Fibroblast of villous mesenchyme (primary cell): ENCODE results near the gene R3HDM2. TPM values are rescaled to one million over a fixed set of nuclear protein-coding genes. Genes with fewer than 3 reads are reported as not detected.
A peak's percentile ranks its signal among the peaks of the same experiment; 100 is the strongest.

Experiments
- DNase-seq: peaks from one replicate; pipeline ENCODE4 v3.0.0-alpha.2; 2010; ENCODE audit warnings: low read depth
- H3K4me3 ChIP-seq: 2 replicates; pipeline ENCODE4 v1.5.1; 2011; ENCODE audit warnings: low read depth, mild to moderate bottlenecking, low read length
- CTCF ChIP-seq: IDR thresholded peaks from 2 replicates; pipeline ENCODE4 v1.5.1; 2012; ENCODE audit warnings: low read depth, mild to moderate bottlenecking, low read length; ENCODE audit not compliant: insufficient read depth
- total RNA-seq: library from RNA; depleted of rRNA; stranded (reverse); fragments of >200 nt; gene quantifications from 2 replicates; pipeline ENCODE4 v1.2.3, GENCODE V29; 2012

The R3HDM2 gene
- total RNA-seq, 1 donor, result 19.0 TPM

GRCh38 chr12:57263096-57263495 lies 167.7 kb downstream of the R3HDM2 start:
- DNase-seq, result no peak
- TF ChIP-seq CTCF, result no peak
- H3K4me3 ChIP-seq, result no peak overlapping the region

DNA sequence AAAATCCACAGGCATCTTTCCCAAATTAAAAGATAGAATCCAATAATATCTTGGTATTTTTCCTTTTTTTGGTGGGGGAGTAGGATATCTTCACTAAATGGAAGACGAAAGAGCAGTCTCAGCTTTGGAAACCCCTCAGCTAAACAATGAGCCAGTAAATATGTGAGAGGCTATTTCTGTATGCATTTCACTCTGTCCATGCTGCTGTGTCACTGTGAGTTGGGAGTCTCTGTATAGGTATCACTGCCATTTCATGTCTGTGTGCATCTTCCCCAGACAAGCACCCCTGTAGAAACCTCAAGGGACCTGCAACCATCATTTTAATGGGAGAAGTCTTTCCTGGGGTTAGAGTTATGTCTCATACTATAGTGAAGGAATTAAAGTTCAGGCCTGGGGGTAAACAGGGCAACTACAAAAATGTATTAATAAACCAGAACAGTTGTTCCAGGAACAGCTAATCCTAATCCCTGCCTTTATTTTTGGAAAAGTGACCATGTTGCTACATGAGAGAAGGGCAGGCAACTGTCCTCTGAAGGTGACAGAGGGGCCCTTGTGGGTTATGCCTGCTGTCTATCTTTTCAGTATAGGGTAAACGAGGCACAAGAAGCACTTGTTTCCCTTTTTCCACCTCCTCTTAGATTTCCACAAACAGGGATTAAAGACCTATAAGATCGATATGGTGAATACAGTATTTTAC lies 168.6 kb downstream of the R3HDM2 start:
- no peak overlapping the region for H3K4me3 ChIP-seq
- TF ChIP-seq CTCF, result no peak
- no peak for DNase-seq

GRCh38 chr12:57261428-57261865 lies 169.4 kb downstream of the R3HDM2 start:
- DNase-seq, result no peak

GRCh38 chr12:57260366-57260765 lies 170.5 kb downstream of the R3HDM2 start:
- DNase-seq, result no peak
- no peak for TF ChIP-seq CTCF
- no peak overlapping the region for H3K4me3 ChIP-seq

More at GRCh38 chr12:57261428-57261865, 169.4 kb downstream of the R3HDM2 start:
- TF ChIP-seq CTCF, result no peak
- H3K4me3 ChIP-seq, result no peak overlapping the region

GRCh38 chr12:57258977-57259970 lies 171.6 kb downstream of the R3HDM2 start:
- TF ChIP-seq CTCF, result no peak
- DNase-seq, result peak; percentile 82

DNA sequence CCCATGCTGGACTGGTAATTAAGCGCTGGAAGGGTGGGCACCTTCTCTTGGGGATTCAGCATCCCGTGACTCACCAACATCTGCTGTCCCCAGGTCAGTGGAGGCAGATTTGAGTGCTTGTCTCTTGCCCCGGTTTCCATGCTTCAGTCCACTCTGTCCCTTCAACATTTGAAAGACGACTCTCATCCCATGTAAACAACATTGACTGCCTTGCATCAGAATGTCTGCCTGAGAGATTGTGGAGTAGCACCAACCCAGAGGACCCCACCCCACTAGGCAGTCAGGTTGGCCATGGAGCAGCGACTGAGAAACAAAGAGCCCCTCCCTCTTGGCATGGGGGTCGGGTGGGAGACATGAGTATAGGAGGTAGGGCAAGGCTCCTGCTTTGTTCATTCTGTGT lies 174.9 kb downstream of the R3HDM2 start:
- H3K4me3 ChIP-seq, result no peak overlapping the region
- DNase-seq, result no peak
- no peak for TF ChIP-seq CTCF

More at GRCh38 chr12:57258977-57259970, 171.6 kb downstream of the R3HDM2 start:
- H3K4me3 ChIP-seq, result no peak overlapping the region
